GM06990 (cell line): ENCODE results near the gene HSH2D.
A peak's percentile ranks its signal among the peaks of the same experiment; 100 is the strongest.

Source experiments
- DNase-seq: peaks from one replicate; pipeline ENCODE4 v3.0.0-alpha.2; 2011; ENCODE audit not compliant: insufficient read length; ENCODE audit errors: extremely low read depth
- H3K27me3 ChIP-seq: replicated peaks from 2 replicates; pipeline ENCODE4 v1.6.0; 2011; ENCODE audit warnings: low read length; ENCODE audit not compliant: control insufficient read depth, insufficient read depth
- H3K36me3 ChIP-seq: 2 replicates; pipeline ENCODE4 v1.5.1; 2011; ENCODE audit warnings: low read length; ENCODE audit not compliant: control insufficient read depth, insufficient read depth
- H3K4me3 ChIP-seq: replicated peaks from 2 replicates; pipeline ENCODE4 v1.5.1; 2011; ENCODE audit warnings: low read depth, mild to moderate bottlenecking, control low read depth, low read length
- TF ChIP-seq, protein P1 (sequence below): IDR thresholded peaks from 2 replicates; pipeline ENCODE4 v1.5.1; 2011; ENCODE audit warnings: low read length, control low read depth, mild to moderate bottlenecking, inconsistent platforms; ENCODE audit not compliant: insufficient read depth, poor library complexity, severe bottlenecking

Gene HSH2D

GRCh38 chr19:16134510-16134909 is 9.0 kb upstream of the HSH2D start:
- Histone ChIP-seq H3K4me3 (no peak overlapping the region), H3K27me3 (no peaks in the 10 kb centered on the region), H3K36me3 (peaks cover 25% of the 10 kb centered on the region)
- TF ChIP-seq, protein P1, sequence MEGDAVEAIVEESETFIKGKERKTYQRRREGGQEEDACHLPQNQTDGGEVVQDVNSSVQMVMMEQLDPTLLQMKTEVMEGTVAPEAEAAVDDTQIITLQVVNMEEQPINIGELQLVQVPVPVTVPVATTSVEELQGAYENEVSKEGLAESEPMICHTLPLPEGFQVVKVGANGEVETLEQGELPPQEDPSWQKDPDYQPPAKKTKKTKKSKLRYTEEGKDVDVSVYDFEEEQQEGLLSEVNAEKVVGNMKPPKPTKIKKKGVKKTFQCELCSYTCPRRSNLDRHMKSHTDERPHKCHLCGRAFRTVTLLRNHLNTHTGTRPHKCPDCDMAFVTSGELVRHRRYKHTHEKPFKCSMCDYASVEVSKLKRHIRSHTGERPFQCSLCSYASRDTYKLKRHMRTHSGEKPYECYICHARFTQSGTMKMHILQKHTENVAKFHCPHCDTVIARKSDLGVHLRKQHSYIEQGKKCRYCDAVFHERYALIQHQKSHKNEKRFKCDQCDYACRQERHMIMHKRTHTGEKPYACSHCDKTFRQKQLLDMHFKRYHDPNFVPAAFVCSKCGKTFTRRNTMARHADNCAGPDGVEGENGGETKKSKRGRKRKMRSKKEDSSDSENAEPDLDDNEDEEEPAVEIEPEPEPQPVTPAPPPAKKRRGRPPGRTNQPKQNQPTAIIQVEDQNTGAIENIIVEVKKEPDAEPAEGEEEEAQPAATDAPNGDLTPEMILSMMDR, result no peak
- peak; percentile 56 for DNase-seq

GRCh38 chr19:16135430-16136127 is 7.9 kb upstream of the HSH2D start:
- H3K27me3 ChIP-seq, result no peaks in the 10 kb centered on the region
- no peak for DNase-seq
- TF ChIP-seq, protein P1, result no peak
- H3K4me3 ChIP-seq, result no peak overlapping the region
- peaks cover 21% of the 10 kb centered on the region for H3K36me3 ChIP-seq

GRCh38 chr19:16136185-16136999 is 7.1 kb upstream of the HSH2D start:
- DNase-seq, result no peak
- Histone ChIP-seq H3K27me3 (no peaks in the 10 kb centered on the region), H3K36me3 (peaks cover 21% of the 10 kb centered on the region), H3K4me3 (no peak overlapping the region)
- TF ChIP-seq, protein P1, result no peak

- Histone ChIP-seq H3K36me3 (peaks cover 2% of the 10 kb centered on the region), H3K4me3 (no peak overlapping the region), H3K27me3 (no peaks in the 10 kb centered on the region)
- TF ChIP-seq, protein P1, result no peak
- peak; percentile 73 for DNase-seq
Measured at GRCh38 chr19:16139752-16140151, 3.7 kb upstream of the HSH2D start.

DNA sequence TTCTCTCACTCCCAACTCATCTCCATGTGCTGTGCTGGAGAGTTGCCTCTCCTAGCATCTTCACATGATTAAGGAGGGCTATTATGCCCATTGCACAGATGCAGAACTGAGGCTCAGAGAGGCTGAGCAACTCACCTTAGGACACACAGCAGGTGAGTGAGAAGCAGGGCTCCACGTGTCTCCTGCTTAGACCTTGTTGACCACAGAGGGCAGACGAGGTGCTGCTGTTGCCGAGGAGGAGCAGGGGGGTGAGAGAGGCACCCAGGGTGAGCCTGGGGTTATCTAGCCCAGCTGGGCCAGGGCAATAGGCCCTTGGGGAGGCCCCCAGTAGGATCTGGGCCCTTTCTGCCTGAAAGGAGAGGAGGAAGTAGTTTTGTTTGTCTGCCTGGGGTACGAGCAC is 2.4 kb upstream of the HSH2D start:
- TF ChIP-seq, protein P1, result peak; percentile 45
- Histone ChIP-seq H3K4me3 (no peak overlapping the region), H3K36me3 (no peaks in the 10 kb centered on the region), H3K27me3 (no peaks in the 10 kb centered on the region)
- peak; percentile 86 for DNase-seq
